ENCODE measurements around the gene EIF5A2. TPM values are rescaled to one million over a fixed set of nuclear protein-coding genes. Genes with fewer than 3 reads are reported as not detected.

EIF5A2 gene
- total RNA-seq, 1 donor from 2014 or later: 10.0 TPM

DNA sequence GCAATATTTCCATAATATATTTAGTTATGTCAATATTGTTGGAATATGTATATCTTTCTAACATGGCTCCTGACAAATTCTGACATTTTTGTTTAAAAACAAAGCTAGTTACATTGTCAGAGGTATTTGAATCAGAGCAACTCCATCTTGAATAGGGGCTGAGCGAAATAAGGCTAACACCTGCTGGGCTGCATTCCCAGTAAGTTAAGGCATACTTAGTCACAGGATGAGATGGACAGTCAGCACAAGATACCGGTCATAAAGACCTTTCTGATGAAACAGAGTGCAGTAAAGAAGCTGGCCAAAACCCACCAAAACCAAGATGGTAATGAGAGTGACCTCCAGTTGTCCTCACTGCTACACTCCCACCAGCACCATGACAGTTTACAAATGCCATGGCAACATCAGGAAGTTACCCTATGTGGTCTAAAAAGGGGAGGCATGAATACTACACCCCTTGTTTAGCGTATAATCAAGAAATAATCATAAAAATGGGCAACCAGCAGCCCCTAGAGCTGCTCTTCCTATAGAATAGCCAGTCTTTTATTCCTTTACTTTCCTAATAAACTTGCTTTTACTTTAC is 68.8 kb downstream of the EIF5A2 start:
- peaks cover 4% of the 10 kb centered on the region for H3K27me3 Mint-ChIP-seq
- peaks cover 18% of the 10 kb centered on the region for H3K4me1 Mint-ChIP-seq (ENCODE audit: unreplicated experiment)
- H3K27ac Mint-ChIP-seq: no peak overlapping the region
- no peak overlapping the region for H3K4me3 Mint-ChIP-seq
- no peaks in the 10 kb centered on the region for H3K9me3 Mint-ChIP-seq
- TF ChIP-seq, protein P1, sequence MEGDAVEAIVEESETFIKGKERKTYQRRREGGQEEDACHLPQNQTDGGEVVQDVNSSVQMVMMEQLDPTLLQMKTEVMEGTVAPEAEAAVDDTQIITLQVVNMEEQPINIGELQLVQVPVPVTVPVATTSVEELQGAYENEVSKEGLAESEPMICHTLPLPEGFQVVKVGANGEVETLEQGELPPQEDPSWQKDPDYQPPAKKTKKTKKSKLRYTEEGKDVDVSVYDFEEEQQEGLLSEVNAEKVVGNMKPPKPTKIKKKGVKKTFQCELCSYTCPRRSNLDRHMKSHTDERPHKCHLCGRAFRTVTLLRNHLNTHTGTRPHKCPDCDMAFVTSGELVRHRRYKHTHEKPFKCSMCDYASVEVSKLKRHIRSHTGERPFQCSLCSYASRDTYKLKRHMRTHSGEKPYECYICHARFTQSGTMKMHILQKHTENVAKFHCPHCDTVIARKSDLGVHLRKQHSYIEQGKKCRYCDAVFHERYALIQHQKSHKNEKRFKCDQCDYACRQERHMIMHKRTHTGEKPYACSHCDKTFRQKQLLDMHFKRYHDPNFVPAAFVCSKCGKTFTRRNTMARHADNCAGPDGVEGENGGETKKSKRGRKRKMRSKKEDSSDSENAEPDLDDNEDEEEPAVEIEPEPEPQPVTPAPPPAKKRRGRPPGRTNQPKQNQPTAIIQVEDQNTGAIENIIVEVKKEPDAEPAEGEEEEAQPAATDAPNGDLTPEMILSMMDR (conservative IDR thresholded peaks at IDR 0.05): no peak
- no peaks in the 10 kb centered on the region for H3K36me3 Mint-ChIP-seq
- no peak for DNase-seq (ENCODE audit: extremely low spot score, unreplicated experiment)

Other genes with a start within 250 kb of the EIF5A2 start
- gene RPL22L1, start 38.4 kb downstream of the EIF5A2 start, total RNA-seq (ENCODE audit: low replicate concordance): 55.2 and 78.3 TPM in 2 replicates
- gene SLC2A2, start 118.1 kb upstream of the EIF5A2 start, total RNA-seq (ENCODE audit: low replicate concordance): 1.9 and 5.7 TPM in 2 replicates